WTC11 (cell line): ENCODE results near the gene TNNI3K.

Source experiments
- ATF2 ChIP-seq: sonication (generic); formaldehyde crosslinking; IDR thresholded peaks from 2 replicates; pipeline ENCODE4 v1.8.1; 2022; ENCODE audit warnings: low read depth, missing genetic modification reagents, borderline replicate concordance
- CBFB ChIP-seq: sonication (generic); formaldehyde crosslinking; IDR thresholded peaks from 2 replicates; pipeline ENCODE4 v1.8.1; 2022; ENCODE audit warnings: mild to moderate bottlenecking, low read depth, missing genetic modification reagents
- CREB1 ChIP-seq: sonication (generic); formaldehyde crosslinking; IDR thresholded peaks from 2 replicates; pipeline ENCODE4 v1.8.0; 2023; ENCODE audit warnings: mild to moderate bottlenecking, missing genetic modification reagents
- CTCF ChIP-seq: fragments of 200-600 bp; IDR thresholded peaks from 2 replicates; pipeline ENCODE4 v1.8.0; 2022; ENCODE audit warnings: antibody characterized with exemption
- ELF4 ChIP-seq: sonication (generic); formaldehyde crosslinking; IDR thresholded peaks from 2 replicates; pipeline ENCODE4 v1.8.1; 2022; ENCODE audit warnings: low read depth, mild to moderate bottlenecking, moderate library complexity, missing genetic modification reagents
- FOXJ3 ChIP-seq: sonication (generic); formaldehyde crosslinking; IDR thresholded peaks from 2 replicates; pipeline ENCODE4 v1.9.0; 2021; ENCODE audit warnings: missing genetic modification reagents, mild to moderate bottlenecking, borderline replicate concordance
- MAX ChIP-seq: sonication (generic); formaldehyde crosslinking; IDR thresholded peaks from 2 replicates; pipeline ENCODE4 v1.8.0; 2022; ENCODE audit warnings: mild to moderate bottlenecking, missing genetic modification reagents
- OVOL2 ChIP-seq: fragments of 250-450 bp; sonication (Bioruptor Pico); IDR thresholded peaks from 2 replicates; pipeline ENCODE4 v1.9.0; 2021; ENCODE audit warnings: mild to moderate bottlenecking, borderline replicate concordance

- TF ChIP-seq CTCF (no peak), ELF4 (CRISPR knock-in tag) (no peak), MAX (CRISPR knock-in tag) (no peak), OVOL2 (CRISPR knock-in tag) (no peak), FOXJ3 (CRISPR knock-in tag) (no peak), CREB1 (CRISPR knock-in tag) (no peak), ATF2 (CRISPR knock-in tag) (no peak), CBFB (CRISPR knock-in tag) (no peak)
Observed at GRCh38 chr1:74406759-74407158, 171.6 kb downstream of the TNNI3K start.
